Eye (tissue), 1 donor: ENCODE results near the gene RHNO1.
"Not testable (repeated sequence)": the region's sequence is repeated elsewhere in the genome, so short reads cannot be mapped to it uniquely, and the experiment has no call there.

Experiments used
- DNase-seq: peaks from one replicate; pipeline ENCODE4 v3.0.0-alpha.2; 2015

RHNO1 gene

DNA sequence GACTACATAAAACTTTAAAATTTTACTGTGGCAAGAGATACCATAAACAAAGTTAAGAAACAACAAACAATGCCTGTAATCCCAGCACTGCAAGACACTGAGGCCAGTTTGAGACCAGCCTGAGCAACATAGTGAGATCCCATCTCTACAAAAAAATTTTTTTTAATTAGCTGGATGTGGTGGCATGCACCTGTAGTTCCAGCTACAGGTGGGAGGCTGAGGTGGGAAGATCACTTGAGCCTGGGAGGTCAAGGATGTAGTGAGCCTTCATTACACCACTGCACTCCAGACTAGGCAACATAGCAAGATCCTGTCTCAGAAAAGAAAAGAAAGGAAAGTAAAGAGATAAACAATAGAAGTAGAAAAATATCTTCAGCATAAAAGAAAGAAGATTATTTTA, 16.9 kb upstream of the RHNO1 start:
- DNase-seq, result no peak

DNA sequence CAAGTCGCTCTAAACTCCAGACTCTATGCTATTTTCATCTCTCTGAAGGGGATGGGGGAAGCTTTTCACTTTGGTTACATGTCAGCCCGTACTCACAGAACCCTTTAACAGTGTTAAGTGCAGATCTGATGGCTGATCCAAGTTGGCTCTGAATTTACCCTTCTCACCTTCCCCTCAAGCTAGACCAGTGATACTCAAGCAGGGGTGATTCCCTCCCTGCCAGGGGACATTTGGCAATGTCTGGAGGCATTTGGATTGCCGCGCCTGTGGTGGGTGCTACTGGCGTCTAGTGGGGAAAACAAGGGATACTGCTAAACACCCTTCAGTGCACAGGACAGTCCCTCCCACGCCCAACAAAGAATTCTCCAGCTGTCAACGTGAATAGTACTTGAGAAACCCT, 14.1 kb upstream of the RHNO1 start:
- no peak for DNase-seq

DNA sequence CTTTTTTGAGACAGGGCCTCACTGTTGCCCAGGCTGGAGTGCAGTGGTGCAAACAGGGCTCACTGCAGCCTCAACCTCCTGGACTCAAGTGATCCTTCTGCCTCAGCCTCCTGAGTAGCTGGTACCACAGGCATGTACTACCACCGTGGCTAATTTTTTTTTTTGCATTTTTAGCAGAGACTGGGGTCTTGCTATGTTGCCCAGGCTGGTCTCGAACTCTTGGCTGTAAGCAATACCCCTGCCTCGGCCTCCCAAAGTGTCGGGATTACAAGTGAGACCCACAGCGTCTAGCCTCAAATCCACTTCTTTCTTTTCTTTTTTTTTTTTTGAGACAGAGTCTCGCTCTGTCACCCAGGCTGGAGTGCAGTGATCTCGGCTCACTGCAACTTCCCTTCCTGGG, 13.6 kb upstream of the RHNO1 start:
- DNase-seq, result not testable (repeated sequence)

DNA sequence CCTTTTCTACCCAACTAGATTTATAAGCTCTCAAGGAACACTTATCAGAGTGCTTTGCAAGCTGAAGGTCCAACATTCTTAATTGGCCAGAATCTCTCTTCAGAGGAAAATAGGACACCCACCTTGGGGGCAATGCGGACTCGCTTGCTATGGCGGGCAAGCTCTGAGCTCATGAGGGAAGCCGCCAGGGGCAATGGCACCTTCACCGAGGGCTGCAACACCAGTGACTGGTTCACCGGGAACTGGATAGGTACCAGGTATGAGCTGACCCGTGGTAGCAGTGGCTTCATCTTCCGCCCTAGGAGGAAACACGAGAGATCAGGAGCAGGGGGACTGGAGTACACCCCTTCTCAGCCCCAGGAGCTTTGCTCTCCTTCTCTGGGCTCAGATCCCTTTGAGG, 12.8 kb upstream of the RHNO1 start:
- DNase-seq, result no peak

DNA sequence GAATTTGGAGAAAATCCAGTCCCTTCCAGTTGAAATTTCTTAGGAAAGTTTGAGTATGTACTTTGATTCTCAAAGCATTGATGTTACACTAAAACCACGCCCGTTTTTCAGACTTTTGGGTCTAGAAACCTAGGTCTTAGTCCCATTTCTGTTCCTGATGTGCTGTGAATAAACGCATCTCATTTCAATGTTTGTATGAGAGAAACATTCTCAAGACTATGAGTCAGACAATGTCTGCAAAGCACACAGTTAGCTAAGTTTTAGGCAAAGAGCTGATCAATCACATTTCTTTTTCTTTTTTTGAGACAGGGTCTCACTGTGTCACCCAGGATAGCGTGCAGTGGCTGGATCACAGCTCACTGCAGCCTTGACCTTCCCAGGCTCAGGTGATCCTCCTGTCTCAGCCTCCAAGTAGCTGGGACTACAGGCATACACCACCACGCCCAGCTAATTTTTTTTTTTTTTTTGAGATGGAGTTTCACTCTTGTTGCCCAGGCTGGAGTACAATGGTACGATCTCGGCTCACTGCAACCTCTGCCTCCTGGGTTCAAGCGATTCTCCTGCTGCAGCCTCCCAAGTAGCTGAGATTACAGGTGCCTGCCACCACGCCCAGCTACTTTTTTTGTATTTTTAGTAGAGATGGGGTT, 7.9 kb upstream of the RHNO1 start:
- not testable (repeated sequence) for DNase-seq

DNA sequence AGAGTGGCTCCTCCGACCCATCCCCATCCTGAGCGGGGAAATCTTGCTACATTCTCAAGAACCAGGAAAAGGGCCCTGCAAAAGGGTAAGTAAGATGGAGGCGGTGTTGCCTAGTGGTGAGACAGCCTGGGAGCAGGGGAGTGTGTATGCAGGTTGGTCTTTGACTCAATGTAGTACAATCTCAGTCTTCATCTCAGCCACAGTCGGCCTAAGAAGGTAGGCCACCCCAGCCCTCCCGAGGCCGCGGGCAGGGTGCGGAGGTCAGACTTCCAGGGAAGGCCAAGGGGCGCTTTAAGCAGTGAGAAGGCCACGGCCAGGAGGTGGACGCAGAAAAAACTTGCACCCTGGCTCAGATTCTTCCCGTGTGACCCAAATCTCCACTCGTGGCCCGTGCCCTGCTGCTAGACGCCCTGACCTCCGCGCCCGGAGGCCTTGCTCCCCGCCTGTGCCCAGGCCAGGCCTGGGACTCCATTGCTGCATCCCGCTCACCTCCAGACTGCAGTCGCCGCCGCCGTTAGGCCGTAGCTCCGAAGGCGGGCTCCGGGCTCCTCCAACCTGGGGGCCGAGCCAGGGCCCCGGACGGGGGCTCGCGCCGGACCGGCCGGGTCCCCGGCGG, 484 bp upstream of the RHNO1 start:
- no peak for DNase-seq

DNA sequence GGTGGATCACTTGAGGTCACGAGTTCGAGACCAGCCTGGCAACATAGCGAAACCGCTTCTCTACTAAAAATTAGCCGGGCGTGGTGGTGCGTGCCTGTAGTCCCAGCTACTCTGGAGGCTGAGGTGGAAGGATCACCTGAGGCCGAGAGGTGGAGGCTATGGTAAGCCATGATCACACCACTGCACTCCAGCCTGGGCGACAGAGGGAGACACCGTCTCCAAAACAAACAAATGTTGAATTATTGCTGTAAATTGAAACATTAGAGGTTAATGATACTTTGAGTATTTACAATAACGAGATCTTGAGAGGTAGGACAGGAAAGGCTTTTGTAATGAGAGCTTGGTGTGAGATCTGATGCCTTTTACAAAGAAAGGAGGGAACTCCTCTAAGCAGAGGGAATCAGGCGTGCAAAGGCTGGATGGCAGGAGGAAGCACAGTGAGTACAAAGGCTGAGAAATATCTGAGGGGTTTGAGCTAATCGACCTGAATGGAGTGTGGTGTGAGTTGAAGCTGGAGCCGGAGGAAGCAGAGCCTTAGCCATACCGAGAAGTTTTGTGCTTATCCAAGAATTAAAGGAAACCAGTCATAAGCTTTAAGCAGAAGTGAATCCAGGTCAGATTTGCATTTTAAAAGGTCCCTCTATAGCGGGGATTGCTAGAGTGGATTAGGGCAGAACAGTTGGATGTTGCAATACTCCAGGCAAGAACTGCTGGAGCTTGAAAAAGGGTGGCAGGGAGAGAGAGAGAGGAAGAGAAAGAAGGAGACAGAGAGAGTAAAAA, 1.1 kb downstream of the RHNO1 start:
- peak; percentile 73 for DNase-seq

DNA sequence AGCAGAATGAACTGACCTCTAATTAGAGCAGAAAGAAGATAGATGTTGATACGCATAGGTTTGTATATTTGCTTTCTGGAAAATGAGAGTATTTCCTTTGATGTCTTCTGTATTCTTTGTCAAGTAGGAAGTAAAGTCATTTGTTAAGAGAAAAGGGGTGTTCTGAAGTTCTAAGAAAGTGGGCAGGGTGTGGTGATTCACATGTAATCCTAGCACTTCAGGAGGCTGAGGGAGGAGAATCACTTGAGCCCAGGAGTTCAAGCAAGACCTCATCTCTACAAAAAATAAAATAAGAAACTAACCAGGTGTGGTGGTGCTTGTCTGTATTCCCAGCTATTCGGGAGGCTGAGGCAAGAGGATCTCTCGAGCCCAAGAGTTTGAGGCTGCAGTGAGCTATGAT, 2.8 kb downstream of the RHNO1 start:
- DNase-seq, result no peak

DNA sequence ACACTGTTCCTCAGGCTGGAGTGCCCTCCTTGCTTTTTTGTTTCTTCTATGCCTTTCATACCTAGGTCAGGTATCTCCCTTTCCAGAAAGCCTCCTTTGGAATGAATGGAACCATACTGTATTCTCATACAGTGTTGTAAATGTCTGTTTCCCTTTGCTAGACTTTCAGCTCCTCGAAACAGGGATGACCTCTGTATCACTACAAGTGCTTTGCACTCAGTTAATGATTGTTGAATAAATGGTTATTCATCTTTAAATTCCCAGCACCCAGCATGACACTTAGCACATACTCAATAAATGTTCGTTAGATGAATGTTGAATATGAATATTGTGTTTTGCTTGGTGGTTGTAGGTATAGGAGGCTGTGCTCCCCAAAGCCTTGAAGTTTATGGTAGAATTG, 7.8 kb downstream of the RHNO1 start:
- no peak for DNase-seq

DNA sequence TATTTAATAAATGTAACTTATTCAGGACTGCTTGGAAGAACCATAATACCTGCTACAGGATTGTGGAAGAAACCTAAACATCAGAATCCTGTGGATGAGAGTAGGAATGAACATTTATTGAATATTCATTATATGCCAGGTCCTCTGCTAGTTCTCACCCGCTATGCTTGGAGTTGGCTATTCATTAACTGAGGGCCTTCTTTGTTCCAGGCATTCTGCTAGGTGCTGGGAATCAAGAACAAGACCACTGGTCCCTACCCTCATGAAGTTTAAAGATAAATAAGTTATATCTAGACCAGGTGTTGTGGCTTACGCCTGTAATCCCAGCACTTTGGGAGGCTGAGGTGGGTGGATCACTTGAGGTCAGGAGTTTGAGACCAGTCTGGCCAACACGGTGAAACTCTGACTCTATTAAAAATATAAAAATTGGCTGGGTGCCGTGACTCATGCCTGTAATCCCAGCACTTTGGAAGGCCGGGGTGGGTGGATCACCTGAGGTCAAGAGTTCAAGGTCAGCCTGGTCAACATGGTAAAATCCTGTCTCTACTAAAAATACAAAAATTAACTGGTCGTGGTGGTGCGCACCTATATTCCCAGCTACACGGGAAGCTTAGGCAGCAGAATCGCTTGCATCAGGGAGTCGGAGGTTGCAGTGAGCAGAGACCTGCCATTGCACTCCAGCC, 9.9 kb downstream of the RHNO1 start:
- DNase-seq, result no peak

DNA sequence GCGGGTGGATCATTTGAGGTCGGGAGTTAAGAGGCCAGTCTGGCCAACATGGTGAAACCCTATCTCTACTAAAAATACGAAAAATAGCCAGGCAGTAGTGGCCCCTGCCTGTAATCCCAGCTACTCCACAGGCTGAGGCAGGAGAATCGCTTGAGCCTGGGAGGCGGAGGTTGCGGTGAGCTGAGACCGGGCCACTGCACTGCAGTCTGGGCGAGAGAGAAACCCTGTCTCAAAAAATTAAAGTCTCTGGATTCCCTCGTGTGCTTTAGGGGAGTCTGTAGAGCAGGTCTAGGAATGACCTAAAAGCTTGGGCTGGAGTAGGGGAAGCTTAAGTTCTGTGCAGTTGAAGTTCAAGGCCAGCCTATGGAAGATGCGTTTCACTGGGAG, 13.0 kb downstream of the RHNO1 start:
- no peak for DNase-seq

DNA sequence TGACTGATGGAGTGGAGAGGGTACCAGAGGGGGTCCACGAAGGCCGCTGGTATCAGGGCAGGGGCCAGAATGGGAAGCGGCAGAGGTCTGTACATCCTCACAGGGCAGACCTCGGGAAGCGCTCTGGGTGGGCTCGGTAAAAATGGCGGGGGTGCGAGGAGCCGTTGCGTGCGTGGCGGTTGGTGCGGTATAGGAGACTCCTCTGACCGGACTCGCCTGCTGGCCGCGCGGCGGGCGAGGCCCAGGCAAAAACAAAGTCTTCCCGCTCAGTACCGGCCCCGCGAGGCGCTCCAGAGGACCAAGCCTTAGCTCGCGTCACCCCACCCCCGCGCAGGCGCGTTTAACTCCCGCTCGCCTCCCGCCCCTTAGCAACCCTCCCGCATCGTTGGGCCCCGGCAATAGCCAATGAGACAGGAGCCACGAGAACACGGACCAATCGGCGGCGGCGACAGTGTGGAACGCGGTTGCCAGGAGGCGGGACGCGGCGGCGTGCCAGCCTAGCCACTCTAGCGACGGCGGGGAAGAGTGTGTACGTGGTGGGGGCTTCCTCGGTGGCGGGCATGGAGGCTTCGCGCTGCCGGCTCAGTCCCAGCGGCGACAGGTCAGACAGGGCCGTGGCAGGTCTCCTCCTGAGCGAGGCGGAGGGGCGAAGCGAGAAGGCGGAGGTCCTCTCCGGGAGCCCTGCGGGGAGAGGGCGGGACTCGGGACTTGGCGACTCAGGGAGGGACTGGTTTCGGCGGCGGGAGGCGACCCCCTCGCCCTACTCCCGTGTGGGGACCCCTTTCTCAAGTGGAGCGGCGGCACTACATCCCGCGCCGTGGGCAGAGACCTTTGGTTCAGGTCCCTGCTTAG, 13.6 kb downstream of the RHNO1 start, which contains the start of gene TULP3:
Gene TULP3, plus strand, starts transcription at position 504 of the 852 bp plus-strand sequence. Its CDS starts 57 bp downstream, at position 561.
- peak; percentile 99 for DNase-seq

DNA sequence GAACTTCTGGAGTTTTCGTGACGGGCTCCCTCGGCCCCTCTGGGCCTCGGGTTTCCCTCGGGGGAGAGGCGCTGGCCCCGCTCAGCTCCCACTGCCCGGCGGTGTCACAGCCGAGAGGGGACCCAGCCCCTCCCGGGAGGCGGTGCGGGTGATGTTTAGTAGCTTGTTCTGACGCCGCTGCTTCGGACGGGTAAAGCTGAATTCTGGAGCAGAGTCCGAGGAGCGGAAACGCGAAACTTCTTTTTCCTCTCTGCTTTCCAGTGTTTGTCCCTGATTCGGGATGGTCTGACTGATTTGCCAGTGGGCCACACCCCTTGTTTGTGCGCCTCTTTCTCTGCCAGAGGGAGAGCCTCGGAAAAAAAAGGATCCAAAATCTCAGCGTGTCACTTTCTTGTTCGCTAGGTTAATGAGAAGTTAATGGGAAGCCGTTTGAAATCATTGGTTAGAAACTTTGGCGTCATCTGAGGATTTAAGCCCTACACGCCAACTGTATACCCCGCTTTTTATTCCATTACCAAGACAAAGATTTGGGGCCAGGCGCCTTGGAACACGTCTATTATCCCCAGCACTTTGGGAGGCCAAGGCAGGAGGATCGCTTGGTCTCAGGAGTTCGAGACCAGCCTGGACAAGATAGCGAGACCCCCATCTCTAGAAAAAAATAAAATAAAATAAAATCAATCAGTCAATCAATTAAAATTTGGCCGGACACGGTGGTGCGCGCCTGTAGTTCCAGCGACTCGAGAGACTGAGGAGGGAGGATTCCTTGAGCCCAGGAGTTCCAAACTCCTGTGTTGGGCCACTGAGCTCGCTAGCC, 14.4 kb downstream of the RHNO1 start:
- DNase-seq, result peak; percentile 87

DNA sequence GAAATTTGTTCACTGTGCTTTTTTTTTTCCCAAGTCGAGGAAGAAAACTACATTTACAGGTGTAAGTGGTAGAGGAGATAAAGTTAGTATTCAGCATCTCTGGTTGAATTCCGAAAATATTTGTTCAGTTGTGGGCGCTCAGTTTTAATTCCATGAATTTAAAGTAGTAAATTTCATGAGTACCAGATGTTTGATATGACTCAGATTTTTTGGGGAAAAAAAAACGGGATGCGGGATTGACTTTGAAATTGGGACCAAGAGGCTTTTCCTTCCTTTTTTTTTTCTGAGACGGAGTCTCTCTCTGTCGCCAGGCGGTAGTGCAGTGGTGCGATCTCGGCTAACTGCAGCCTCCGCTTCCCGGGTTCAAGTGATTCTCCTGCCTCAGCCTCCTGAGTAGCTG, 15.2 kb downstream of the RHNO1 start:
- peak; percentile 30 for DNase-seq

DNA sequence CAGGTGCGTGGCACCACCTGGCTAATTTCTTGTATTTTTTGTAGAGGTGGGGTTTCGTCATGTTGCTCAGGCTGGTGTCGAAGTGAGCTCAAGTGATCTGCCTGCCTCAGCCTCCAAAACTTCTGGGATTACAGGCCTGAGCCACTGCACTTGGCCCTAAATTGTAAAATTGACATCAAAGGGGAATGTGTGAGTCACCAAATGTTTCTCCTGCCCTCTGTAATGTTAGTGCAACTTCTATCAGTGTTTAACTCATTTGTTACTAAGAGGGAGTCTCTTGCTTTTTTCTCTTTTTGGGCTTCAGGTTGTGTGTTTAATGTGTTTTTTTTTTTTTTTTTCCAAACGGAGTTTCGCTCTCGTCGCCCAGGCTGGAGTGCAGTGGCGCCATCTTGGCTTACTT, 16.0 kb downstream of the RHNO1 start:
- DNase-seq, result no peak

DNA sequence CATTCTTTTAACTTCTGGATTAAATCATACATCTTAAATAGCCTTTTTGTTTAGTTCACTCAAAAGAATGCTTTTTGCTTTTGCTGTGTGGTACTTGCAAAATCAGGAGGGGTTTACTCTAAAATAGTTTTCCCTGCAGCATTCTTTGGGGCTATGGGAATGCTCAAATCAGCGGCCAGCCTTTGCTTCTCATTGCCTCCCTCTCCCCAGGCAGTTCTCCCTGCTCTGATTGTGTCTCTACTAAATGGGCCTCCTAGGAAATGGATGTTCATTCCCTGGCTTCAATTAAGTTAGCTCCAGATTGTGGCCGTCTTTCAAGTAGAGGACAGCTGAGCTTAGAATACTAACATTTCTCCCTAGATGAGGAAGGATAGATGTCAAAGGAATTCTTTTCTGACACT, 18.0 kb downstream of the RHNO1 start:
- no peak for DNase-seq

DNA sequence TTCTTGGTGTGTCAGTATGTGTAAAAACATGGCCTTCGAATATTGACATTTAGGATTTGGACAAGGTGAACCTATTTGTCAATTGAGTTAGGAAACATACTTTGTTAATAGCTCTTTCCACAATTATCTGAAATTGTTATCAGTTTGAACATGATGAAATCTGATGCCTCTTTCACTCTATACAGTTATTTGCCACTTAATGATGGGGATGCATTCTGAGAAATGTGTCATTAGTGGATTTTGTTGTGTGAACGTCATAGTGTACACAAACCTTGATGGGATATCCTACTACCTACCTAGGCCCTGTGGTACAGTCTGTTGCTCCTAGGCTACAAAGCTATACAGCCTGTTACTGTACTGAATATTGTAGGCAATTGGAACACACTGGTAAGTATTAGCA, 18.5 kb downstream of the RHNO1 start:
- no peak for DNase-seq

DNA sequence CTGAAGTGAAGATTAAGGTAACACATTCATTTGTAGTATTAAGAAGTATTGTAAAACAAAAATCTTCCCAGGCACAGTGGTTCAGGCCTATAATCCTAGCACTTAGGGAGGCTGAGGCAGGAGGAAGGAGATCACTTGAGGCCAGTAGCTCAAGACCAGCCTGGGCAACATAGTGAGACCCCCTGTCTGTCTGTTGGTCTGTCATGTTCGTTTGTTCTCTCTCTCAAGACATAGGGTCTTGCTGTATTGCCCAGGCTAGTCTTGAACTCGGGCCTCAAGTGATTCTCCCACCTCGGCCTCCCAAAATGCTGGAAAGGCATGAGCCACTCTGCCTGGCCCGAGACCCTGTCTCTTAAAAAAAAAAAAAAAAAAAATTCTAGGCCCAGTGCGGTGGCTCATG, 20.4 kb downstream of the RHNO1 start:
- DNase-seq, result no peak

DNA sequence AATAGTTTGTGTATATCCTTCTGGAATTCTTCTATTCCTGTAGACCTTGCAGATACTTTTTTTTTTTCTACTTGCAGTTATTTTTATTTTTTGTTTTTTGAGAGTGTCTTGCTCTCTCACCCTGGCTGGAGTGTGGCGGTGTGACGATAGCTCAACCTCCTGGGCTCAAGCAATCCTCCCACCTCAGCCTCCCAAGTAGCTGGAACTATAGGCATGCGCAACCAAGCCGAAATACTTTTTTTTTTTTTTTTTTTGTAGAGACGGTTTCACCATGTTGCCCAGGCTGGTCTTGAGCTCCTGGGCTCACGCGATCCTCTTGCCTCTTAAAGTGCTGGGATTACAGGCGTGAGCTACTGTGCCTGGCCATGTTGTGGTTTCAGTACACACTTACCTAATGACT, 23.6 kb downstream of the RHNO1 start:
- no peak for DNase-seq

DNA sequence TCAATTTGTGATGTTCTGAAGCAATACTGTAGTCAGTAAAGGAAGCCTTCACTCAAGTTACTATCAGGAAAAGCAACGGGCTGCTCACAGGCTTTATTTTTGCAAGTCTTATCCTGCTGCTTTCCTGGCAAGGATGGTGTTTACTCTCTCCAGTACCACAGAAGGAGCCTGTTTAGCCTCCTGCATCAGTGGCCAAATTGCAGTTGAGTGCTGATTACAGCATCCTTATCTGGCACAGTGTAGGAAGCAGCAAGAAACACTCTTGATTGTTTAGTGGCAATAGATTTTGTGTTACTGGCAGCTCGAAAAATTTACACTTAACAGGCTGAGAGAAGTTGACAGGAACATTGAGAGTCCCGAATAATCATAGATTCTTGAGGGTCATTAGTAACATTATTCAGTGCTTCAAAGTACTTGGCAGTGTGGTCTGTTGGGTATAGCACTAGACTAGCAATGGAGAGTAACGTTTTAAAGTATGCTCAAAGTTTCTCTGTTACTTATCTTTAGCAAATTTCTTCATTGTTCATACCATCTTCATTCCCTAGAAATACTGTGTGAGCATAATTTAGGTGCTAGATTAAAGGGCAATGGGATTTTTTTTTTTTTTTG, 25.4 kb downstream of the RHNO1 start:
- DNase-seq, result no peak

DNA sequence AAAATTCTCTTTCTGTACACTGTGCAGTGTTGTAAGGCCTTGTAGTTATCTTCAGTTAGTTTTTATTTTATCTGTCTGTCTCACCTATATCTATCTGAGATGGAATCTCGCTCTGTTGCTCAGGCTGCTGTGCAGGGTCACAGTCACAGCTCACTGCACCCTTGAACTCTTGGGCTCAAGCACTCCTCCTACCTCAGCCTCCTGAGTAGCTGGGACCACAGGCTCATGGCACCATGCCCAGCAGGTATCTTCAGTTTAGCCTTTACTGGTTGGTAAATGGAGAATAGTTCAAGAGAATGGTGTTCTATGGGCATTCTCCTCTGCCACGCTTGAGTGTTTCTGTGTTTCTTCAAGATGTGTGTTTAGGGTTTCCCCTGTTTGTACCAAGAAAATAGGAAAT, 27.2 kb downstream of the RHNO1 start:
- DNase-seq, result no peak
